ENCODE measurements around the gene CFL2. TPM values are rescaled to one million over a fixed set of nuclear protein-coding genes. Genes with fewer than 3 reads are reported as not detected.

The CFL2 gene
- total and polyA plus RNA-seq, 2 of the 13 experiments (the other 11 are each of a cell fraction or from before 2014, with no cell fraction given), result 114 to 158 TPM

- TF ChIP-seq TEAD2 (CRISPR knock-in tag; IDR thresholded peaks at IDR 0.05) (no peak), ARID3A (IDR thresholded peaks at IDR 0.05; ENCODE audit: low read depth, low read length) (peak; percentile 79), SAP130 (CRISPR knock-in tag; IDR thresholded peaks at IDR 0.05; ENCODE audit: low read depth) (peak; percentile 15; the same call in 1 of the 2 replicates), ZMAT3 (CRISPR knock-in tag; conservative IDR thresholded peaks at IDR 0.05) (0 out of 2 replicates have a peak, but pooled peaks have one; percentile 22), ZSCAN20 (CRISPR knock-in tag; IDR thresholded peaks at IDR 0.05; ENCODE audit: borderline replicate concordance) (no peak), ZFAT (CRISPR knock-in tag; conservative IDR thresholded peaks at IDR 0.05) (no peak), MIXL1 (CRISPR knock-in tag; IDR thresholded peaks at IDR 0.05) (peak; percentile 93), ONECUT2 (CRISPR knock-in tag; IDR thresholded peaks at IDR 0.05) (peak; percentile 75), NAIF1 (CRISPR knock-in tag; IDR thresholded peaks at IDR 0.05; ENCODE audit: borderline replicate concordance) (0 out of 2 replicates have a peak, but pooled peaks have one; percentile 37), ZBTB39 (CRISPR knock-in tag; IDR thresholded peaks at IDR 0.05) (no peak), SOX6 (IDR thresholded peaks at IDR 0.05) (no peak), SOX6 (CRISPR knock-in tag; IDR thresholded peaks at IDR 0.05) (no peak), ZSCAN31 (CRISPR knock-in tag; IDR thresholded peaks at IDR 0.05; ENCODE audit: low read depth) (no peak), PAXIP1 (CRISPR knock-in tag; conservative IDR thresholded peaks at IDR 0.05) (peak; percentile 58), SOX13 (IDR thresholded peaks at IDR 0.05) (no peak), SOX13 (CRISPR knock-in tag; conservative IDR thresholded peaks at IDR 0.05 in 1 of 2, IDR thresholded peaks at IDR 0.05 in 1 of 2) (peak in 1 of 2 experiments; percentile 31; a peak in 1 of 4 replicates), FOXA3 (CRISPR knock-in tag; IDR thresholded peaks at IDR 0.05) (peak; percentile 62; the same call in 1 of the 2 replicates), FOXP1 (IDR thresholded peaks at IDR 0.05) (no peak), FOXP1 (CRISPR knock-in tag; IDR thresholded peaks at IDR 0.05) (peak; percentile 48; the same call in 1 of the 2 replicates), DPF2 (CRISPR knock-in tag; IDR thresholded peaks at IDR 0.05; ENCODE audit: borderline replicate concordance, low read depth) (0 out of 2 replicates have a peak, but pooled peaks have one; percentile 43), CBFB (CRISPR knock-in tag; IDR thresholded peaks at IDR 0.05) (0 out of 2 replicates have a peak, but pooled peaks have one; percentile 14), GMEB1 (CRISPR knock-in tag; IDR thresholded peaks at IDR 0.05; ENCODE audit: borderline replicate concordance) (0 out of 2 replicates have a peak, but pooled peaks have one; percentile 15), HMG20A (CRISPR knock-in tag; IDR thresholded peaks at IDR 0.05; ENCODE audit: borderline replicate concordance) (peak; percentile 30; the same call in 1 of the 2 replicates), SOX5 (CRISPR knock-in tag; IDR thresholded peaks at IDR 0.05; ENCODE audit: borderline replicate concordance) (peak; percentile 25; the same call in 1 of the 2 replicates)
These were observed 23.2 kb downstream of the CFL2 start (continued) for GRCh38 chr14:34691206-34691605.

All from HepG2 (cell line).